Measurements from ENCODE around the gene CAMK1D. TPM values are rescaled to one million over a fixed set of nuclear protein-coding genes. Genes with fewer than 3 reads are reported as not detected.

The CAMK1D gene
- total and polyA plus RNA-seq, 9 donors, result 1.9 to 7.4 (median 3.9) TPM

DNA sequence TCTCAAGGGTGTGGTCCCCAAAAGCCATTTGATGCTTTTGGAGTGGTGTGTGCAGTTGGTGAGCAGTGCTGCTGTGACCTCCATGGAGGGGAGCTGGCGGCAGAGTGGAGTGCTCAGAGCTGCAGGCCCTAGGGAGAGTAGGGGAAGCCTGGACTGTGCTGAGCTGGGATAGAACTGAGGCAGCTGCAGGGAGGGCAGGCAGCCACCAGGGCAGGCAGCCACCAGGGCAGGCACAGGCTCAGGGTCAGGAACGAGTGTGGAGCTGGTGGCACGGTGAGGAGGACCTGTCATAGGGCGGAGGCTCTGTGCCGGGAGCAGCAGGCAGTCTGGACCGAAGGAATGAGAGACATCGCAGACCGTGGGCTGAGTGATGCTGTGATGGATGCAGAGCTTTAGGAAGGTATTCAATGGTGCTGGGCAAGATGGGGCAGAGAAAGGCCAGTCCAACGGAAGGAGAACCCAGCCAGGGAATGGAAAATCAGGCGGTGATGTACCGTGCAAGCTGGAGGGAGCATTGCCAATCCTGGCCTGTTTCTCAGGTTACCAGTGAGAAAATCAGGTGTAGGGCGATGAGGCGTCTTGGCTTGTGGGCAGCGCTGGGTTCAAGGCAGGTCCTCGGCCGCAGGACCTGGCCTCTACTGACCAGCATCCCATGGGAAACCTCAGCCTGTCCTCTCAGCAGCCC, 152.6 kb downstream of the CAMK1D start:
- WGBS (ENCODE audit: insufficient coverage), result 51% methylated on average over 14 of the region's 16 CpGs
- Histone ChIP-seq H3K27ac (ENCODE audit: low read length) (no peak overlapping the region), H3K9me3 (replicated peaks; ENCODE audit: control insufficient read depth, low read depth, low read length) (no peaks in the 10 kb centered on the region), H3K27me3 (ENCODE audit: control insufficient read depth, insufficient read depth, low read length) (no peaks in the 10 kb centered on the region), H3K4me3 (ENCODE audit: low read length) (no peak overlapping the region), H3K4me1 (ENCODE audit: control insufficient read depth, insufficient read depth, low read length) (peaks cover 23% of the 10 kb centered on the region), H3K36me3 (ENCODE audit: control insufficient read depth, insufficient read depth, low read length) (no peaks in the 10 kb centered on the region)
- no peak for DNase-seq

DNA sequence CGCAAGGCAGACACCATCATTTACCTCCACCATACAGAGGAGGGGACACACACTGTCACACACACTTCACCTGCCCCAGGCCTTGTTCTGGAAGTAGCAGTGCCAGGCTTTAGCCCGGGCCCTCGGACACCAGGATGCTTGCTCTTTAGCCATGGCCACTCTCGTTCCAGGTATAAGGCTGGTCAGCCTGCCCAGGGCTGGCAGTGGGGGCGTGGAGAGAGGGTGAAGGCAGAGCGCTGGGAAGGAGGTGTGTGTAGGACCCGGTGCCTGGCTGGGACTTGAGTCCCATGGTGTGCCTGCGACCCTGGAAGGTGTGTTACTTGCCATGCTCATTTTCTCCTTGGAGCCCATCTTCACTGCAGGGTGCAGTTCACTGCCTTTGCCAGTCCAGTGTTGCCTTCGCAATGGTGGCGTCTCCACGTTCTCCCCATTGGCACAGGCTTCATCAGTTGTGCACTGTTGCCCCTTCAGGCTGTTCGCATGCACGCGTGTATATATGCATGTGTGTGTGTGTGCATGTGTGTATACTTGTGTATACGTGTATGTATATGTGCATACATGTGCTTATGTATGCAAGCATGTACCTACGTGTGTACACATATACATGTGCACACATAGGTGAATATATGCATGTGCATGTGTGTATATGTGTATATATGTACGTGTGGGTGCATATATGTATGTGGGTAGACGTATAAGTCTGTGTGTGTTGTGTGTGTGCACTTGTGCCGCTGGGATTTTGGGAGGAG, 153.4 kb downstream of the CAMK1D start:
- H3K4me1 ChIP-seq (ENCODE audit: control insufficient read depth, insufficient read depth, low read length), result peaks cover 23% of the 10 kb centered on the region
- H3K9me3 ChIP-seq (replicated peaks; ENCODE audit: control insufficient read depth, low read depth, low read length), result no peaks in the 10 kb centered on the region
- DNase-seq, result no peak
- no peaks in the 10 kb centered on the region for H3K36me3 ChIP-seq (ENCODE audit: control insufficient read depth, insufficient read depth, low read length)
- 94% methylated on average over 14 of the region's 19 CpGs for WGBS (ENCODE audit: insufficient coverage)
- no peak overlapping the region for H3K4me3 ChIP-seq (ENCODE audit: low read length)
- no peak overlapping the region for H3K27ac ChIP-seq (ENCODE audit: low read length)
- no peaks in the 10 kb centered on the region for H3K27me3 ChIP-seq (ENCODE audit: control insufficient read depth, insufficient read depth, low read length)

DNA sequence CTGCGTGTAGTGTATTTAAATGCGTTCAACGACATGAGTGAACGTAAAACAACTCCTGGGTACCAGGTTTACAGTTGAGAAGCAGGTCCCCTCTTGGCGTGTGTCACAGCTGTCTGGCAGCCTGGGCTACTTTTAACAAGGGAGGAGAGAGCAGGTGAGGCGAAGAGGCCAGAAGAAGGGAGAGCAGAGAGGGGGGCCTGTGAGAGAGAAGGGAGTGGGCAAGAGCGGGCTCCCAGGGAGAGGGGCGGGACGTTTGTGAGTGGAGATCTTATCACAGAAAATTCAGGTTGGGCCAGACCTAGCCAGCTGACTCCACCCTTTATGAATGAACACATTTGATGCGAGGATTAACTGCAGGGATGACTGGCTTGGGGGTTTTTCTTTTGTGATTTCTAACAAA, 154.0 kb downstream of the CAMK1D start:
- Histone ChIP-seq H3K36me3 (ENCODE audit: control insufficient read depth, insufficient read depth, low read length) (no peaks in the 10 kb centered on the region), H3K9me3 (replicated peaks; ENCODE audit: control insufficient read depth, low read depth, low read length) (no peaks in the 10 kb centered on the region), H3K27me3 (ENCODE audit: control insufficient read depth, insufficient read depth, low read length) (no peaks in the 10 kb centered on the region), H3K27ac (ENCODE audit: low read length) (no peak overlapping the region), H3K4me1 (ENCODE audit: control insufficient read depth, insufficient read depth, low read length) (peaks cover 23% of the 10 kb centered on the region), H3K4me3 (ENCODE audit: low read length) (no peak overlapping the region)
- WGBS (ENCODE audit: insufficient coverage), result 67% methylated on average over 8 of the region's 10 CpGs
- no peak for DNase-seq

DNA sequence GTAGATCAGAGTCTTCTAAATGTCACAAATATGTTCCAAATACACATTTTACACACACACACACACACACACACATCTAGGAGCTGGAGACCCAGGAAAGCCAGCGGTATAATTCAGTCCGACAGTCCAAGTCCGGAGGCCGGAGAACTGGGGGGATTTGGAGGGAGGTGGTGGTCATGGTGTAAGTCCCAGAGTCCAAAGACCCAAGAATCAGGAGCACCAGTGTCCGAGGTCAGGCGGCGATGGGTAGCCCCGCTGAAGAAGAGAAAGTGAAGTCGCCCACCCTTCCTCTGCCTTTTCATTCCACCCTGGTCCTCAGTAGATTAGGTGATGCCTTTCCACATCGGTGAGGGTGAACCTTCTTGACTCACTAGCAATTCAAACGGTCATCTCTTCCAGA, 154.8 kb downstream of the CAMK1D start:
- no peak for DNase-seq
- WGBS (ENCODE audit: insufficient coverage), result 79% methylated on average over 8 of the region's 11 CpGs
- Histone ChIP-seq H3K27me3 (ENCODE audit: control insufficient read depth, insufficient read depth, low read length) (peaks cover 2% of the 10 kb centered on the region), H3K4me3 (ENCODE audit: low read length) (no peak overlapping the region), H3K4me1 (ENCODE audit: control insufficient read depth, insufficient read depth, low read length) (peaks cover 23% of the 10 kb centered on the region), H3K9me3 (replicated peaks; ENCODE audit: control insufficient read depth, low read depth, low read length) (no peaks in the 10 kb centered on the region), H3K27ac (ENCODE audit: low read length) (no peak overlapping the region), H3K36me3 (ENCODE audit: control insufficient read depth, insufficient read depth, low read length) (no peaks in the 10 kb centered on the region)

DNA sequence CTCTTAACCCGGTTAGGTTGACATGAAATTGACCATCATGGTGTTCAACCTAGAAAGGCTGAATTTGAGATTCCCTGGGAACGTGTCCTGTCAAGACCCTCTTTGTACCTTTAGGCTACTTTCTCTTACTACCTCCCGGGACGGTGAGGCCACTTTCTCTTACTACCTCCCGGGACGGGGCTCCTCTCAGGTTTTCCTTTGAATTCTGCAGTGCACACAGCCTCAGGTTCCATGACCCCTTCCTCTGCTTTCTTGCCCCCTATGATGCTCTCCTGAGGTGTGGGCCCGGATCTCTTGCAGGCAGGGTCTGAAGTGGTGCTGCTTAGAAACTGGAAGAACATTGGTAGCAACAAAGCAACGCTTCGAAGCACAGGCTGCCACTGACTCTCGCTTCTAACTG, 155.3 kb downstream of the CAMK1D start:
- WGBS (ENCODE audit: insufficient coverage), result 87% methylated on average over 8 of the region's 10 CpGs
- no peaks in the 10 kb centered on the region for H3K36me3 ChIP-seq (ENCODE audit: control insufficient read depth, insufficient read depth, low read length)
- H3K4me1 ChIP-seq (ENCODE audit: control insufficient read depth, insufficient read depth, low read length), result peaks cover 23% of the 10 kb centered on the region
- H3K27ac ChIP-seq (ENCODE audit: low read length), result no peak overlapping the region
- H3K27me3 ChIP-seq (ENCODE audit: control insufficient read depth, insufficient read depth, low read length), result peaks cover 2% of the 10 kb centered on the region
- DNase-seq, result no peak
- H3K4me3 ChIP-seq (ENCODE audit: low read length), result no peak overlapping the region
- H3K9me3 ChIP-seq (replicated peaks; ENCODE audit: control insufficient read depth, low read depth, low read length), result no peaks in the 10 kb centered on the region

DNA sequence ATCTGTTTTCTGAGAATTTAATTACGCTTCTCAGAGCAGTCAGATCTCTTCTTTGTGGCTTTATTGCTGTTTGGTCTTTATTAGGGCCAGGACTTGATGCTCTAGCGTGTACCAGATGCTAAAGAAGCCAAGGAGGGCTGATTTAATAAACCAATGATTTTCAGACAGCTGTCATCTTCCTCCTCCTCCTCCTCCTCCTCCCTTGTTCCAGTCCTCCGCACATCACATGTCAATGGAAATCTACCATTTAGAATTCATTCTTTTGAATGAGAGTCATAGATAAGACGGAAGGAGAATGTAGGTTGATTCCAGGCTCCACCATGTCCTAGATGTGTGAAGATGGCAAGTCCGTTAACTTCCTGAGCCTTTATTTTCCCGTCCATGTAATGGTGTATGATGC, 156.3 kb downstream of the CAMK1D start:
- Histone ChIP-seq H3K36me3 (ENCODE audit: control insufficient read depth, insufficient read depth, low read length) (no peaks in the 10 kb centered on the region), H3K4me3 (ENCODE audit: low read length) (no peak overlapping the region), H3K9me3 (replicated peaks; ENCODE audit: control insufficient read depth, low read depth, low read length) (no peaks in the 10 kb centered on the region), H3K27me3 (ENCODE audit: control insufficient read depth, insufficient read depth, low read length) (peaks cover 2% of the 10 kb centered on the region), H3K4me1 (ENCODE audit: control insufficient read depth, insufficient read depth, low read length) (peaks cover 18% of the 10 kb centered on the region), H3K27ac (ENCODE audit: low read length) (no peak overlapping the region)
- no peak for DNase-seq
- WGBS (ENCODE audit: insufficient coverage), result 100% methylated on average over 3 of the region's 6 CpGs

DNA sequence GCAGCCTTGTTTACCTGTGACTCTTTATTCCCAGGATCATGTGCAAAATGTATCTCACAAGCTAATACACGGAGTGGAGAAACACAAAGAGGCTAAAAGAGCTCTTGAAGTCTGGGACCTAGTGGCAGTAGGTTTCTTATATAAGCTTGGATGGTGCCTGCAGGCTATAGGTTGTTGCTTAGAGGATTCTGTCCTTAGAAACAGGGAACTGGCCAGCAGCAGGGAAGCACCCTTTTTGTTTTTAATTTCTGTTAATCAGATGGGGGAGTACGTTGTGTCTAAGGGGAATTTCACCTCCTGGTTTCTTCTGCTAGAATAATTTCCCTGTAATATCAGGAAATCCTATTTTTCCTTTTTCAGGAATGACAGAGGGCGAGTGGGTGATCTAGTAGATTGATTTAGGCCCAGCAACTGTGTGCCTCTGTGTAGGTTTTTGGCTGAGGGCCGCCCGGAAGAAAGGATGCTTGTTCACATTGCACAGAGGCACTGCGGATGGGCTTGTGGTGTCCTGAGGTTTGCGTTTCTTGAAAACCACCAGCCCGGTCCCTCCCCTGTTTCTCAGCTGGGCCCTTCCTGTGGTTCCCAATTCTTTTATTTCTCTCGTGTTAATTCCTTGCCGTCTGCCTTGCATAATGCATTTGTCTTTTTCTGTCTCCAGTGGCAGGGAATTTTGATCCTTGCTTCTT, 158.0 kb downstream of the CAMK1D start:
- Histone ChIP-seq H3K9me3 (replicated peaks; ENCODE audit: control insufficient read depth, low read depth, low read length) (no peaks in the 10 kb centered on the region), H3K4me1 (ENCODE audit: control insufficient read depth, insufficient read depth, low read length) (peaks cover 2% of the 10 kb centered on the region), H3K4me3 (ENCODE audit: low read length) (no peak overlapping the region), H3K27ac (ENCODE audit: low read length) (no peak overlapping the region), H3K36me3 (ENCODE audit: control insufficient read depth, insufficient read depth, low read length) (no peaks in the 10 kb centered on the region), H3K27me3 (ENCODE audit: control insufficient read depth, insufficient read depth, low read length) (peaks cover 2% of the 10 kb centered on the region)
- no peak for DNase-seq
- WGBS (ENCODE audit: insufficient coverage), result 58% methylated on average over 8 of the region's 10 CpGs

DNA sequence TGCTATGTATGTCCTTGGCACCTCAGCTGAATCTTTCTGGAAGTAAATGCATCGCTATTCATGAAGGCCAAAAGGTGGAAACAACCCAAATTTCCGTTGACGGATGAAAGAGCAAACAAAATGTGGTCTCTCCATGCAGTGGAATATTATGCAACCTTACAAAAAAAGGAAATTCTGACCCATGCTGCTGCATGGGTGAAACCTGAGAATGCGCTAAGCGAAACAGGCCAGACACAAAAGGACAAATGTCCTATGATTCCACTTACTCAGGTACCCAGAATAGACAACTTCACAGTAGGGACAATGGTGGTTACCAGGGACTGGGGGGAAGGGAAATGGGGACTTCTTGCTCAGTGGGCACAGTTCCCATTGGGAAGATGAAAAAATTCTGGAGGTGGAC, 158.8 kb downstream of the CAMK1D start:
- Histone ChIP-seq H3K27me3 (ENCODE audit: control insufficient read depth, insufficient read depth, low read length) (peaks cover 2% of the 10 kb centered on the region), H3K27ac (ENCODE audit: low read length) (no peak overlapping the region), H3K9me3 (replicated peaks; ENCODE audit: control insufficient read depth, low read depth, low read length) (no peaks in the 10 kb centered on the region), H3K4me3 (ENCODE audit: low read length) (no peak overlapping the region), H3K4me1 (ENCODE audit: control insufficient read depth, insufficient read depth, low read length) (no peaks in the 10 kb centered on the region), H3K36me3 (ENCODE audit: control insufficient read depth, insufficient read depth, low read length) (no peaks in the 10 kb centered on the region)
- DNase-seq, result no peak
- WGBS (ENCODE audit: insufficient coverage), result 81% methylated on average over 3 of the region's 5 CpGs

DNA sequence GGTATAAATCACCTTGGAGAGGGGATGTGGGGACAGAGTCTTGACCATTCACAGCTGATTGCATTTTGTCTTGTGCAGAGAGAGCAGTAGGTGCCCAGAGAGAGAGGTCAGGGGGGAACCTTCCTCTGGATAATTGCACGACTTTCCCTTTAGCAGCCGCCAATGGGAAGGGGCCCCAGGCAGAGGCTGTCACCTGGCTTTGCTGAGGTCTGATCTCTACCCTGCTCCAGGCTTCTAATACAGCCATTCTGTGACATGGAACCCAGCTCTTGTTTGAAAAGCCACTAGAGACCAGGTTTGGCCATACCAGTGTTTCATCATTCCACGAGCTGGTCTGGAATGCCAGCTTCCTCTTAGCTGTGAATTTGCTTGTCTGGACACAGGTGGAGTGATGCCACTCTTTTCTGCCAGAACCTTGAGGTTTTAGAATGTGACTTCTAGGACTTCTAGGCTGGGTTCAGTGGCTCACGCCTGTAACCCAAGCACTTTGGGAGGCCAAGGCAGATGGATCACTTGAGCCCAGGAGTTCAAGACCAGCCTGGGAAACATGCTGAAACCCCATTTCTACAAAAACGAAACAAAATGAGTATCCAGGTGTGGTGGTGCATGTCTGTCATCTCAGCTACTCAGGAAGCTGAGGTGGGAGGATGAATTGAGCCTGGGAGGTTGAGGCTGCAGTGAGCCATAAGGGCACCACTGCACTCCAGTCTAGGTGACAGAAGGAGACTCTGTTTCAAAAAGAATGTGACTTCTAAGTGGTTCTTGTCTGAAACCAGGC, 159.9 kb downstream of the CAMK1D start:
- Histone ChIP-seq H3K27me3 (ENCODE audit: control insufficient read depth, insufficient read depth, low read length) (peaks cover 2% of the 10 kb centered on the region), H3K9me3 (replicated peaks; ENCODE audit: control insufficient read depth, low read depth, low read length) (no peaks in the 10 kb centered on the region), H3K36me3 (ENCODE audit: control insufficient read depth, insufficient read depth, low read length) (no peaks in the 10 kb centered on the region), H3K4me1 (ENCODE audit: control insufficient read depth, insufficient read depth, low read length) (no peaks in the 10 kb centered on the region), H3K27ac (ENCODE audit: low read length) (no peak overlapping the region), H3K4me3 (ENCODE audit: low read length) (no peak overlapping the region)
- WGBS (ENCODE audit: insufficient coverage), result 77% methylated on average over 4 of the region's 5 CpGs
- no peak for DNase-seq

DNA sequence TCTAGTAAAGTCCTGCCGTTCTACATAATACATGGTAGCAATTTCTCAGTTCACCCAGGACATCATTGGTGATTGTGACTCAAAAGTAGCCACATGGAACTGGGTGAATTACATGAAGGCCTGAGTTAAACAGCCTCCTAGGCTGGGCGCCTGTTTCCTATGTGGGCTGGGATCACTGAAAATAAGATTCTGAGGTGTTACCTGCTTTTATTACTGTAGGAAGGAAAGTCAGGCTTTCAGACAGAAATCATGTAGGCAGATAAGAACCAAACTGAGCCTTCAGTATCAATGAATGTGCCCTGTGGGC, 160.4 kb downstream of the CAMK1D start:
- no peak overlapping the region for H3K27ac ChIP-seq (ENCODE audit: low read length)
- H3K36me3 ChIP-seq (ENCODE audit: control insufficient read depth, insufficient read depth, low read length), result no peaks in the 10 kb centered on the region
- no peak overlapping the region for H3K4me3 ChIP-seq (ENCODE audit: low read length)
- H3K27me3 ChIP-seq (ENCODE audit: control insufficient read depth, insufficient read depth, low read length), result peaks cover 2% of the 10 kb centered on the region
- no peaks in the 10 kb centered on the region for H3K4me1 ChIP-seq (ENCODE audit: control insufficient read depth, insufficient read depth, low read length)
- WGBS (ENCODE audit: insufficient coverage), result 100% methylated on average over 1 of the region's 2 CpGs
- no peaks in the 10 kb centered on the region for H3K9me3 ChIP-seq (replicated peaks; ENCODE audit: control insufficient read depth, low read depth, low read length)
- DNase-seq, result no peak
